ENCODE measurements around the gene CYP2D6.
A peak's percentile ranks its signal among the peaks of the same experiment; 100 is the strongest.
"Not testable (repeated sequence)": the region's sequence is repeated elsewhere in the genome, so short reads cannot be mapped to it uniquely, and the experiment has no call there.

The CYP2D6 gene

DNA sequence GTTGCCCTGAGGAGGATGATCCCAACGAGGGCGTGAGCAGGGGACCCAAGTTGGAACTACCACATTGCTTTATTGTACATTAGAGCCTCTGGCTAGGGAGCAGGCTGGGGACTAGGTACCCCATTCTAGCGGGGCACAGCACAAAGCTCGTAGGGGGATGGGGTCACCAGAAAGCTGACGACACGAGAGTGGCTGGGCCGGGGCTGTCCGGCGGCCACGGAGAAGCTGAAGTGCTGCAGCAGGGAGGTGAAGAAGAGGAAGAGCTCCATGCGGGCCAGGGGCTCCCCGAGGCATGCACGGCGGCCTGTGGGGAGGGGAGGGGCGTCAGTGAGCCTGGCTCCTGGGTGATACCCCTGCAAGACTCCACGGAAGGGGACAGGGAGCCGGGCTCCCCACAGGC is 9.5 kb upstream of the CYP2D6 start:
- H3K4me3 ChIP-seq (ENCODE audit: low read length); DNase-seq (ENCODE audit: low read depth, low spot score): not testable (repeated sequence)

GRCh38 chr22:42139508-42139907 is 8.9 kb upstream of the CYP2D6 start:
- H3K4me3 ChIP-seq (ENCODE audit: low read length); DNase-seq (ENCODE audit: low read depth, low spot score): not testable (repeated sequence)

DNA sequence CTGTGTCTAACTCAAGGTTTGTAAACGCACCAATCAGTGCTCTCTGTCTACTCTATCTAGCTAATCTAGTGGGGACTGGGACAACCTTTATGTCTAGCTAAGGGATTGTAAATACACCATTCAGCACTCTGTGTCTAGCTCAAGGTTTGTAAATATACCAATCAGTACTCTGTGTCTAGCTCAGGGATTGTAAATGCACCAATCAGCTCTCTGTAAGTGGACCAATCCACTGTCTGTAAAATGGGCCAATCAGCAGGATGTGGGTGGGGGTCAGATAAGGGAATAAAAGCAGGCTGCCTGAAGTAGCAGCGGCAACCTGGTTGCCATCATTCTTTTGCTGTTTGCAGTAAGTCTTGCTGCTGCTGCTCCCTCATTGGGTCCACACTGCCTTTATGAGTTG is 8.4 kb upstream of the CYP2D6 start:
- DNase-seq (ENCODE audit: low read depth, low spot score), result no peak
- no peak overlapping the region for H3K4me3 ChIP-seq (ENCODE audit: low read length)

GRCh38 chr22:42138122-42138770 is 7.6 kb upstream of the CYP2D6 start:
- H3K4me3 ChIP-seq (ENCODE audit: low read length), result no peak overlapping the region
- no peak for DNase-seq (ENCODE audit: low read depth, low spot score)

DNA sequence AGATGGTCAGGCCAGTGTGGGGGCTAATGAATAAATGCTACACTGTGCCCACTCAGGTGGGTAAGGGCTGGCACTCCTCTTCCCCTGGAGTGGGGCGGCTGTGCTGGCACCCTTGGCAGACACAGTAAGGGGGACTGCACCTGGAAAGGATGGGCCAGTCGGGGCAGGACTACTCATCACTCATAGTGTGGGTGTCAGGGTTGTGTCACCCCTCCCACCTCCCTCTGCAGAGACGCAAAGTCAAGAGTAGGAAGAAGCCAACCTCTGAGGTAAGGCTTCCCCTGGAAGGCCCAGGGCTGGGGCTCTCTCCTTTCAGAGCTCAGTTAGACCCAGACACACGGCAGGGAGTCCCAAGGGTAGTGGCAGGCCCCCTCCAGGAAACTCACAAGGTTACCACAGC is 5.1 kb upstream of the CYP2D6 start:
- not testable (repeated sequence) for H3K4me3 ChIP-seq (ENCODE audit: low read length); DNase-seq (ENCODE audit: low read depth, low spot score)

- no peak for DNase-seq (ENCODE audit: low read depth, low spot score)
- H3K4me3 ChIP-seq (ENCODE audit: low read length), result no peak overlapping the region
These were observed 3.8 kb upstream of the CYP2D6 start for GRCh38 chr22:42134100-42135020.

DNA sequence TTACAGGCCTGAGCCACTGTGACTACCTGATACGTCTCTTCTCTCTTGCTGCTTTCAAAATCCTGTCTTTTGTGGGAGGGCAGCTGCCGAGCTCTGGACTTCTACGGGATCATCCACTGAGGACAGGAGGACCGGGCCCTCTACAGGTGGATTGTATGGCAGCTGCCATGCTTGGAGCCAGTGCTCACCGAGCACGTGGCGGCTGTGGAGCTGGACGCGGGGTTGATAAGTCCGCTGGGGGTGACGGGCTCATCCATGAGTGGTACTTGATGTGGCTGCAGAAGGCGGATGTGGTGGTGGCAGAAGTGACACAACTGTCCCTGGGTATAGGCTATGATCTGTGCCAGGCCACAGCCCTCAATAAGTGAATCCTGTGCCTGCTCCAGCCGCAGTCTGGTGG is 1.8 kb upstream of the CYP2D6 start:
- DNase-seq (ENCODE audit: low read depth, low spot score), result no peak
- H3K4me3 ChIP-seq (ENCODE audit: low read length), result no peak overlapping the region

DNA sequence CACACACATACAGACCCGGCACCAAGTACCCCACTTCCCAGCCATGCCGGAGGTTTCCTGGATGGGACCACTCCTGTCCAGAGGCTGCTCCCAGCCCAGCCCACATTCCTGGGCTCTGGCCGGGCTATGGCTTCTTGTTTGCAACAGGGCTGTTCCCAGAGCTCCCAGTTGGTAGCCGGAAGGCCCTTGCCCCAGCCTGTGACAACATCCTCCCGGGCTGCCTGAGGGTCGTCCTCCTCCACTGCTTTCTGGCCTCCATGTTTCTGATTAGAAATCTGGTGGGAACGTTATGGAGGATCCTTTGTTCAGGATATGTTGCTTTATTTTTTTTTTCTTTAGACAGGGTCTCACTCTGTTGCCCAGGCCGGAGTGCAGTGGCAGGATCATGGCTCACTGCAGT is 952 bp upstream of the CYP2D6 start:
- DNase-seq (ENCODE audit: low read depth, low spot score), result no peak
- no peak overlapping the region for H3K4me3 ChIP-seq (ENCODE audit: low read length)

DNA sequence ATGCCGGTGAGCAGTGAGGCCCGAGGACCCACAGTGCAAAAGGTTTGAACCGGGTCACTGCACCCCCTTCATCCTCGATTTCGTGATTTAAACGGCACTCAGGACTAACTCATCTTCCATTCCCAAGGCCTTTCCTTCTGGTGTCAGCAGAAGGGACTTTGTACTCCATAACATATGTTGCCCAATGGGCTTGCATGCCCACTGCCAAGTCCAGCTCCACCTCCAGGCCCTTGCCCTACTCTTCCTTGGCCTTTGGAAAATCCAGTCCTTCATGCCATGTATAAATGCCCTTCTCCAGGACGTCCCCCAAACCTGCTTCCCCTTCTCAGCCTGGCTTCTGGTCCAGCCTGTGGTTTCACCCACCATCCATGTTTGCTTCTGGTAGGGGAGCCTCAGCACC is 428 bp downstream of the CYP2D6 start:
- not testable (repeated sequence) for DNase-seq (ENCODE audit: low read depth, low spot score)

GRCh38 chr22:42128776-42129694 is 1.6 kb downstream of the CYP2D6 start:
- DNase-seq (ENCODE audit: low read depth, low spot score); H3K4me3 ChIP-seq (ENCODE audit: low read length): not testable (repeated sequence)

More for the DNA sequence above, 428 bp downstream of the CYP2D6 start:
- not testable (repeated sequence) for H3K4me3 ChIP-seq (ENCODE audit: low read length)

DNA sequence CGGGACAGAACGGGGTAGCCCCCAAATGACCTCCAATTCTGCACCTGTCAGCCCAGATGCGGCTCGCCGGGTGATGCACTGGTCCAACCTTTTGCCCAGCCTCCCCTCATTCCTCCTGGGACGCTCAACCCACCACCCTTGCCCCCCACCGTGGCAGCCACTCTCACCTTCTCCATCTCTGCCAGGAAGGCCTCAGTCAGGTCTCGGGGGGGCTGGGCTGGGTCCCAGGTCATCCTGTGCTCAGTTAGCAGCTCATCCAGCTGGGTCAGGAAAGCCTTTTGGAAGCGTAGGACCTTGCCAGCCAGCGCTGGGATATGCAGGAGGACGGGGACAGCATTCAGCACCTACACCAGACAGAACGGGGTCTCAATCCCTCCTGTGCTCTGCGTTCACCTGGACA is 2.6 kb downstream of the CYP2D6 start:
- H3K4me3 ChIP-seq (ENCODE audit: low read length); DNase-seq (ENCODE audit: low read depth, low spot score): not testable (repeated sequence)

- no peak for DNase-seq (ENCODE audit: low read depth, low spot score)
- no peak overlapping the region for H3K4me3 ChIP-seq (ENCODE audit: low read length)
These were observed 3.0 kb downstream of the CYP2D6 start for GRCh38 chr22:42127606-42128005.

- not testable (repeated sequence) for DNase-seq (ENCODE audit: low read depth, low spot score); H3K4me3 ChIP-seq (ENCODE audit: low read length)
These were observed 7.1 kb downstream of the CYP2D6 start for GRCh38 chr22:42123529-42123928.

DNA sequence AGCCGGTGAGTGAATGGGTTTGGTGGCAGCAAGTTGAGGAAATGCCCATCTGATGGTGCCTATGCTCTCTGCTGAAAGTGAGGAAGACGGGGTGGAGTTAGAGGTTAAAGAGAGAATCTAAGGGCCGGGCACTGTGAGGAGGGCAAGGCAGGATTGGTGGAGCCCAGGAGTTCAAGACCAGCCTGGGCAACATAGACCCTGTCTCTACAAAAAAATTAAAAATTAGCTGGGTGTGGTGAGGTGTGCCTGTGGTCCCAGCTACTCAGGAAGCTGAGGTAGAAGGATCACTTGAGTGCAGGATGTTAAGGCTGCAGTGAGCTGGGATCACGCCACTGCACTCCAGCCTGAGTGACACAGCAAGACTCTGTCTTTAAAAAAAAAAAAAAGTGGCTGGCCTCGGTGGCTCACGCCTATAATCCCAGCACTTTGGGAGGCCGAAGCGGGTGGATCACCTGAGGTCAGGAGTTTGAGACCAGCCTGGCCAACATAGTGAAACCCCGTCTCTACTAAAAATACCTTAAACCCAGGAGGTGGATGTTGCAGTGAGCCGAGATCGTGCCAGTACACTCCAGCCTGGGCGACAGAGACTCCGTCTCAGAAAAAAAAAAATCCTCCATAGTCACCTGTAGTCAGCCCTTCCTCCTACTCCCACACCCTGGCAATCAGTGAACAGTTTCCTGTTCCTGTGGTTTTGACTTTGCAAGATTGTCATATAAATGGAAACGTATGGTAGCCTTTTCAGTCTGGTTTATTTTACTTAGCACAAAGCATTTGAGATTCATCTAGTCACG is 10.2 kb downstream of the CYP2D6 start:
- DNase-seq (ENCODE audit: low read depth, low spot score), result peak; percentile 92
- peak overlapping the region; percentile 45 for H3K4me3 ChIP-seq (ENCODE audit: low read length)

GRCh38 chr22:42116848-42117424 is 13.7 kb downstream of the CYP2D6 start:
- peak; percentile 39 for DNase-seq (ENCODE audit: low read depth, low spot score)
- H3K4me3 ChIP-seq (ENCODE audit: low read length), result no peak overlapping the region

- H3K4me3 ChIP-seq (ENCODE audit: low read length); DNase-seq (ENCODE audit: low read depth, low spot score): not testable (repeated sequence)
These were observed 15.2 kb downstream of the CYP2D6 start for GRCh38 chr22:42115420-42115830.

- H3K4me3 ChIP-seq (ENCODE audit: low read length), result no peak overlapping the region
- no peak for DNase-seq (ENCODE audit: low read depth, low spot score)
These were observed 15.9 kb downstream of the CYP2D6 start for GRCh38 chr22:42114721-42115120.

- DNase-seq (ENCODE audit: low read depth, low spot score), result not testable (repeated sequence)
These were observed 17.8 kb downstream of the CYP2D6 start for GRCh38 chr22:42112793-42113192.

More at GRCh38 chr22:42112793-42113192, 17.8 kb downstream of the CYP2D6 start:
- H3K4me3 ChIP-seq (ENCODE audit: low read length), result not testable (repeated sequence)

Data from Jurkat, Clone E6-1 (cell line).